ENCODE results near the gene RAP1GAP2.

DNA sequence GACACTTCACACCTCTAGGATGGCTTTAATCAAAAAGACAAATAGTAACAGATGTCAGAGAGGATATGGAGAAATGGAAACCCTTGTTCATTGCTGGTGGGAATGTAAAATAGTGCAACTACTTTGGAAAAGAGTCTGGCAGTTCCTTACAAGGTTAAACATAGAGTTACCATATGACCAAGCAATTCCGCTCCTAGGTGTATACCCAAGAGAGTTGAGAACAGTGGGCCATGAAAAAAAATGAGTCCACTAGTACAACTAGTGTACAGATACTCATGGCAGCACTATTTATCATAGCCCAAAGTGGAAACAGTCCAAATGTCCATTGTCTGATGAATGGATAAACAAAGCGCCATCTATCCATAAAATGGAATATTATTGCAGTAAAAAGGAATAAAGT is 228.1 kb downstream of the RAP1GAP2 start:
- TF ChIP-seq, protein P1, sequence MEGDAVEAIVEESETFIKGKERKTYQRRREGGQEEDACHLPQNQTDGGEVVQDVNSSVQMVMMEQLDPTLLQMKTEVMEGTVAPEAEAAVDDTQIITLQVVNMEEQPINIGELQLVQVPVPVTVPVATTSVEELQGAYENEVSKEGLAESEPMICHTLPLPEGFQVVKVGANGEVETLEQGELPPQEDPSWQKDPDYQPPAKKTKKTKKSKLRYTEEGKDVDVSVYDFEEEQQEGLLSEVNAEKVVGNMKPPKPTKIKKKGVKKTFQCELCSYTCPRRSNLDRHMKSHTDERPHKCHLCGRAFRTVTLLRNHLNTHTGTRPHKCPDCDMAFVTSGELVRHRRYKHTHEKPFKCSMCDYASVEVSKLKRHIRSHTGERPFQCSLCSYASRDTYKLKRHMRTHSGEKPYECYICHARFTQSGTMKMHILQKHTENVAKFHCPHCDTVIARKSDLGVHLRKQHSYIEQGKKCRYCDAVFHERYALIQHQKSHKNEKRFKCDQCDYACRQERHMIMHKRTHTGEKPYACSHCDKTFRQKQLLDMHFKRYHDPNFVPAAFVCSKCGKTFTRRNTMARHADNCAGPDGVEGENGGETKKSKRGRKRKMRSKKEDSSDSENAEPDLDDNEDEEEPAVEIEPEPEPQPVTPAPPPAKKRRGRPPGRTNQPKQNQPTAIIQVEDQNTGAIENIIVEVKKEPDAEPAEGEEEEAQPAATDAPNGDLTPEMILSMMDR (IDR thresholded peaks at IDR 0.05; ENCODE audit: low read length) = no peak
- TF ChIP-seq EZH2 (optimal IDR thresholded peaks at IDR 0.05; ENCODE audit: low read depth, low read length) = no peak

Data from MM.1S (cell line).